ENCODE measurements around the gene LRRC8E. TPM values are rescaled to one million over a fixed set of nuclear protein-coding genes. Genes with fewer than 3 reads are reported as not detected.

Gene LRRC8E
- total and polyA plus RNA-seq, 2 of the 8 experiments (the other 6 are each of a cell fraction or from before 2014, with no cell fraction given), result 2.7 to 2.9 TPM

DNA sequence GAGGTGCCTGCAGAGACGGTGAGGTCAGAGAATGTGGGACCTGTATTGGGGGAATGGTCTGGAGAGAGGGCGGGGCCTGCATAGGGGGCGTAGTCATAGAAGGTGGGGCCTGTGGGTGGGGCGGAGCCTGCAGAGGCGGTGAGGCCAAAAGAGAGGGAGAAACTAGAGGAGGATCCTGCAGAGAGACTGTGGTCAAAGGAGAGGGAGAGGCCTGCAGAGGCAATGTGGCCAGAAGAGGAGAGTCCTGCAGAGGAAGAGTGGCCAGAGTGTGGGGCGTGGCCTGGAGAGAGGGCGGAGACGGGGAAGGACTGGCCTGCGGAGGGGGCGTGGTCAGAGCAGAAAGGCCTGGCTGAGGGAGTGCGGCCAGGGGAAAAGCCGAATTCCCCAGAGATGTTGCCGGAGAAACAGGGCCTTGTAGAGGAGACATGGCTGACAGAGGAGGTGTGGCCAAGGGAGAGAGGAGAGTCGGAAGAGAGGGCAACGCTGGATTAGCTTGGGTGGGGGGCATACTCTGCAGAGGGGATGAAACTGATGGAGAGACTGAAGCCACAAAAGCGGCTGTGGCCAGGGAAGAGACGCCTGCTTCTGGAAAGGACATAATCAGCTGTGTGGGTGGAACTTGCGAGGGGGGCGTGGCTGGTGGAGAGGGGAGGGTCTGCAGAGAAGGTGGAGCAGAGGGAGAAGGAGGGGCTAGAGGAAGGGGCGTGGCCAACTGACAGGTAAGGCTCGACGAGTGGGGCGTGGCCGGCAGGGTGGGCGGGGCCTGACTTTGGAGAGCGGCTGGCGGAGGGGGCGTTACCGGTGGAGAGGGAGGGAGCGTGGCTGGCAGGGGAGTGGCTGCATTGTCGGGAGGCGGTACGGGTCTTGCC, 16.6 kb upstream of the LRRC8E start:
- Histone ChIP-seq H3K23me2 (ENCODE audit: low read depth, low read length) (peaks cover 16% of the 10 kb centered on the region), H3K4me3 (ENCODE audit: extremely low read depth in 1 of 4, insufficient read depth in 2 of 4, low read depth in 3 of 4, low read length in 4 of 4) (peak overlapping the region in 1 of 4 experiments; percentile 98; a peak in 2 of 8 replicates), H2BK12ac (ENCODE audit: low read depth, low read length) (no peak overlapping the region), H3K23ac (ENCODE audit: insufficient read length) (no peak overlapping the region), H2BK120ac (replicated peaks; ENCODE audit: low read depth, low read length) (no peak overlapping the region), H3K18ac (ENCODE audit: extremely low read depth, low read length) (peak overlapping the region; percentile 79), H2BK15ac (ENCODE audit: low read length) (no peak overlapping the region), H3K4me1 (replicated peaks in 1 of 4; ENCODE audit: control insufficient read depth in 3 of 4, insufficient read depth in 4 of 4, low read length in 3 of 4) (peaks cover 0 to 21% (median 16%) of the 10 kb centered on the region in 4 experiments; a peak in 5 of 7 replicates), H3K56ac (replicated peaks; ENCODE audit: insufficient read length, low read depth, low read length) (no peak overlapping the region), H3K9ac (replicated peaks in 1 of 4; ENCODE audit: extremely low read depth in 1 of 4, low read depth in 3 of 4, low read length in 3 of 4) (peak overlapping the region in 1 of 4 experiments; percentile 6; a peak in 1 of 7 replicates), H2BK20ac (ENCODE audit: low read length) (no peak overlapping the region), H2BK5ac (ENCODE audit: low read depth, low read length) (peak overlapping the region; percentile 4; the same call in 1 of the 2 replicates), H3K4ac (replicated peaks; ENCODE audit: insufficient read length, low read depth, low read length) (no peak overlapping the region), H4K91ac (replicated peaks; ENCODE audit: insufficient read length, low read length) (no peak overlapping the region), H4K8ac (ENCODE audit: extremely low read depth, insufficient read depth, low read length) (0 out of 2 replicates have a peak overlapping the region, but pooled peaks have one; percentile 36), H3K9me3 (ENCODE audit: insufficient read depth in 2 of 2, low read depth in 1 of 2, low read length in 1 of 2) (no peaks in the 10 kb centered on the region), H3K36me3 (ENCODE audit: control insufficient read depth in 2 of 4, insufficient read depth in 4 of 4, low read length in 3 of 4) (no peaks in the 10 kb centered on the region), H3K4me2 (ENCODE audit: insufficient read depth in 1 of 2, low read depth in 2 of 2, low read length in 2 of 2) (peak overlapping the region; percentile 60 to 89), H3K27ac (ENCODE audit: low read depth, low read length) (peak overlapping the region; percentile 82), H4K20me1 (replicated peaks in 1 of 2; ENCODE audit: control insufficient read depth in 1 of 2, insufficient read depth in 2 of 2, low read length in 2 of 2) (peaks cover 4% of the 10 kb centered on the region in 2 experiments), H3K14ac (ENCODE audit: insufficient read length) (no peak overlapping the region), H2AFZ (ENCODE audit: low read length) (no peak overlapping the region), H3K27me3 (replicated peaks in 1 of 4; ENCODE audit: control insufficient read depth in 3 of 4, extremely low read depth in 1 of 4, insufficient read depth in 3 of 4, low read length in 3 of 4) (peaks cover 0 to 16% (median 9%) of the 10 kb centered on the region in 4 experiments; a peak in 4 of 7 replicates), H3K79me1 (ENCODE audit: low read depth, low read length) (no peaks in the 10 kb centered on the region; the same call in 1 of the 2 replicates), H2AK5ac (ENCODE audit: low read depth, low read length) (no peak overlapping the region), H4K5ac (ENCODE audit: insufficient read length, low read depth, low read length) (no peak overlapping the region), H3K79me2 (ENCODE audit: control insufficient read depth in 1 of 2, insufficient read depth in 2 of 2, low read length in 2 of 2) (no peaks in the 10 kb centered on the region)
- WGBS, 2 experiments (ENCODE audit: extremely low coverage in 1 of 2, insufficient coverage in 1 of 2, insufficient read length in 1 of 2, insufficient replicate concordance in 2 of 2, low coverage in 1 of 2, low lambda C conversion rate in 2 of 2, missing lambda C conversion rate in 1 of 2), result 32% methylated on average over 26 of the region's 33 CpGs; no CpG with 5 or more reads in 1 of the 2 experiments
- ChIA-PET CTCF (ENCODE audit: partially characterized antibody) (interaction anchor here (0.9 to 1.4 kb wide), 6 partner anchors 10 to 45 kb away, joined by 3 to 4 read pairs (median 4); no protein-coding TSS in a partner anchor), POLR2A (ENCODE audit: partially characterized antibody) (interaction anchor here (0.6 to 3.4 kb wide), 8 partner anchors 10 to 671 kb away, joined by 3 to 20 read pairs (median 3); partner anchors contain the start of gene MAP2K7)
- peak; percentile 96 to 100 for DNase-seq (ENCODE audit: low read depth in 1 of 2, low spot score in 2 of 2)
- peak; percentile 89 for FAIRE-seq
- TF ChIP-seq, protein P1, sequence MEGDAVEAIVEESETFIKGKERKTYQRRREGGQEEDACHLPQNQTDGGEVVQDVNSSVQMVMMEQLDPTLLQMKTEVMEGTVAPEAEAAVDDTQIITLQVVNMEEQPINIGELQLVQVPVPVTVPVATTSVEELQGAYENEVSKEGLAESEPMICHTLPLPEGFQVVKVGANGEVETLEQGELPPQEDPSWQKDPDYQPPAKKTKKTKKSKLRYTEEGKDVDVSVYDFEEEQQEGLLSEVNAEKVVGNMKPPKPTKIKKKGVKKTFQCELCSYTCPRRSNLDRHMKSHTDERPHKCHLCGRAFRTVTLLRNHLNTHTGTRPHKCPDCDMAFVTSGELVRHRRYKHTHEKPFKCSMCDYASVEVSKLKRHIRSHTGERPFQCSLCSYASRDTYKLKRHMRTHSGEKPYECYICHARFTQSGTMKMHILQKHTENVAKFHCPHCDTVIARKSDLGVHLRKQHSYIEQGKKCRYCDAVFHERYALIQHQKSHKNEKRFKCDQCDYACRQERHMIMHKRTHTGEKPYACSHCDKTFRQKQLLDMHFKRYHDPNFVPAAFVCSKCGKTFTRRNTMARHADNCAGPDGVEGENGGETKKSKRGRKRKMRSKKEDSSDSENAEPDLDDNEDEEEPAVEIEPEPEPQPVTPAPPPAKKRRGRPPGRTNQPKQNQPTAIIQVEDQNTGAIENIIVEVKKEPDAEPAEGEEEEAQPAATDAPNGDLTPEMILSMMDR (IDR thresholded peaks at IDR 0.05; ENCODE audit: control extremely low read depth in 1 of 3, insufficient read depth in 1 of 3, low read depth in 1 of 3, low read length in 3 of 3), result no peak
- no peak for TF ChIP-seq CEBPB (IDR thresholded peaks at IDR 0.05; ENCODE audit: low read depth, low read length)
- TF ChIP-seq, protein P2, sequence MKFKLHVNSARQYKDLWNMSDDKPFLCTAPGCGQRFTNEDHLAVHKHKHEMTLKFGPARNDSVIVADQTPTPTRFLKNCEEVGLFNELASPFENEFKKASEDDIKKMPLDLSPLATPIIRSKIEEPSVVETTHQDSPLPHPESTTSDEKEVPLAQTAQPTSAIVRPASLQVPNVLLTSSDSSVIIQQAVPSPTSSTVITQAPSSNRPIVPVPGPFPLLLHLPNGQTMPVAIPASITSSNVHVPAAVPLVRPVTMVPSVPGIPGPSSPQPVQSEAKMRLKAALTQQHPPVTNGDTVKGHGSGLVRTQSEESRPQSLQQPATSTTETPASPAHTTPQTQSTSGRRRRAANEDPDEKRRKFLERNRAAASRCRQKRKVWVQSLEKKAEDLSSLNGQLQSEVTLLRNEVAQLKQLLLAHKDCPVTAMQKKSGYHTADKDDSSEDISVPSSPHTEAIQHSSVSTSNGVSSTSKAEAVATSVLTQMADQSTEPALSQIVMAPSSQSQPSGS (IDR thresholded peaks at IDR 0.05; ENCODE audit: low read length), result no peak
- TF ChIP-seq CHD1 (IDR thresholded peaks at IDR 0.05; ENCODE audit: low read depth, low read length), result no peak
- TF ChIP-seq YY1 (IDR thresholded peaks at IDR 0.05; ENCODE audit: low read depth, low read length), result no peak
- TF ChIP-seq SP2 (IDR thresholded peaks at IDR 0.05; ENCODE audit: low read length), result no peak

Data from H1 (cell line).